Lung microvascular endothelial cell (primary cell): ENCODE results near the gene CAT. TPM values are rescaled to one million over a fixed set of nuclear protein-coding genes. Genes with fewer than 3 reads are reported as not detected.

Experiments used
- DNase-seq, 2 donors: peaks; one replicate each; pipeline versions ENCODE4 v3.0.0 to v3.0.0-alpha.2; 2010; ENCODE audit warnings: low read depth in 2 of 2
- total RNA-seq: library from RNA; depleted of rRNA; stranded (reverse); fragments of >200 nt; gene quantifications from 2 replicates; pipeline ENCODE4 v1.2.1, GENCODE V29; 2014

The CAT gene
- total RNA-seq, 1 donor from 2014 or later, result 28.2 TPM

DNA sequence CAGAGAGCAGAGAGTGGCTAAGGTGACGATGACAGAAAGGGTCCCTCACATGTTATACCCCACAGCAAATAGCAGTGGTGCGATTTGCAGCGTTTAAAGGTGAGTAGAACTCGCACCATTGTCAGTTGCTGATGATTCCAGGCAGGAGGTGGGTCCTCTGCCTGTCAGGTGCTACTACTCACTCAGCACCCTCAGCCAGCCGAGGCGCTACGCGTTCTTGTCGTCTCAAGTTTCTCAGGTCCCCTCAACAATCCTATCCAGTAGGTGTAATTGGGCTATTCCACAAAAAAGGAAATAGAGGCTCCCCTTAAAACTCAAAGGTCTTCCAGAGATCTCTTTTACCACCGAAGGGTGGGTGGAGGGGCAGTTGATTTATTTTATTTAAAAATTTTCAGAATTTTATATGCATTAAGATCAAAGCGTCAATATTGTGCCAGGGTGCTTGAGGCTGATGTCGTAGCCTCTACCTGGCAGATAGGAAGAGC, 56.5 kb downstream of the CAT start:
- DNase-seq, result no peak

DNA sequence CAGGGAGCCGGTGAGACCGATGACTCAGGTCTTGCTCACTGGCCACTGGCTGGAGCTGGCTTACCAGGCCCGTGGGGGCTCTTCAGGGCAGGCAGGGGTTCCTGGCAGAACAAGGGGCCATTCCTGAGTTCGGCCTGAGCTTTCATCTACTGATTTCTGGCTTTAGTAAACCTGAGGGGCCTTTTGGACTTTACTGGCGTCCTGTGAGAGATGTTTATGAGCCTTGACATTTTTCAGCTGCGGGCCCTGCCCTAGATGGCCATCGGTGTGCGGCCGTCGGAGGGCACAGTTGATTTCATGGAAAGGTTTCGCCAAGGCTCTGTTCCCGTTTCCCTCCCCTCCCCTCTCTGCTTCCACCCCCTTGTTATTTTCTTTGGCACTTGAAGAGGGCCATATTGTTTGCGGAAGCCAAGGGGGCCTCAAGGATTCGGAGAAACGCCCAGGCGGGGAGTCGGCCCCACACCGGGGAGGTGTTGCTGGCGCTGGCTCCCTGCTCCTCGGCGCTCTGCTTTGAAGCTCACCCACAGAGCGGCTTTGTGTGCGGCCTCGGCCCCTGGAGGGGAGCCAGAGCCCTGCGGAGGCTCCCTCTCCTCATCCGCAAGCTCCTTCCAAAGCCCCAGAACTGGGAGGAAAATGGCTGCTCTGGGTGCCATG, 57.1 kb downstream of the CAT start:
- DNase-seq, result no peak

DNA sequence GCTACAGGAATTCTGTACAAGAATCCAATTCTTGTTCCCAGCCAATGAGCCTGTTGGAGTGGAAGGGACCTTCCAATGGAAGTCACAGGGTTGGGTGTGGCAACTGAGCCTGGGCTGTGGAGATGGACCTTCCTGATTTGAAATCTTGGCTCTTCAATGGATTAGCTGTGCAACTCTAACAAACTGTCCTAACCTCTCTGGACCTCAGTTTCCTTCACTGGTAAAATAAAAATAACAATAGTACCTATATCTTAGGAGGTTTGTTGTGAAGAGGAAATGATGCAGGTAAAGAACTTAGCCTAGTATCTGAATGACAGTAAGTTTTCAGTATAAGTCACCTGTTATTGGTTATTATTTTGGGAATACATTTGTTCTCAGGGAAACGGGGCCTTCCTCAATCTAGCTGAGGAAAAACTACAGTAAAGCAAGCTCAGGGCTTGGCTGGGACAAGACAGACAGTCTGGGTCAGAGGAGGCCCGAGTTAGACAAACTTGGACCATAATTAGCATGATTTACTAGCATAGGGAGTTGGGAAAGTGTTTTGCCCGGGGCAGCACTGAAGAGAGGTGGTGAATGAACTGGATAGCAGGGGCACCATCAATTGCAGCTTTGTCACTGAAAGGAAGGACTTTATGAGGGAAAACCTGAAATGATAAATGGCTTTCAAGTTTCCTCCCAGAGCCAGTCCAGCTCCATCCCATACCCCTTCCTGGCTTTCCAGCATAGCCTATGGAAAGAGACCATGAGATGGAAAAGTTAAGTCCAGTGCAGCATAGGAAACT, 61.2 kb downstream of the CAT start:
- no peak for DNase-seq

DNA sequence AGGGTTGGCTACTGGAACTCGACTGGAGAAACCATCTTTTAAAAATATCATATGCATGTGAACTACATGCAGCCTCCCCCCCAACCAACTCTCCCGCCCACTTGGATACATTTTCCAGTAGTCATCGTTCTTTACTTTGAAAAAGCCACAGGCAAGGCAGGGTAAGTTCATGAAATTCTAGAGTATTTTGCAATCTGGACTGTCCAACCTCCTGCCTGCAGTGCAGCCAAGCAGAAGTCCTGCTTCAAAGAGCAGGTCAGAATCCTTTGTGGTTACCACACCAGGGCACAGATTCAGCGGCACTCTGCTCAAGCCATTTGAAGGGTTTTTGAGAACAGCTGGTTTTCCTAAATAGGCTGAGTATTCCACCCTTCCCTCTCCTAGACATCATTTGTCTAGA, 62.8 kb downstream of the CAT start:
- DNase-seq, result no peak

DNA sequence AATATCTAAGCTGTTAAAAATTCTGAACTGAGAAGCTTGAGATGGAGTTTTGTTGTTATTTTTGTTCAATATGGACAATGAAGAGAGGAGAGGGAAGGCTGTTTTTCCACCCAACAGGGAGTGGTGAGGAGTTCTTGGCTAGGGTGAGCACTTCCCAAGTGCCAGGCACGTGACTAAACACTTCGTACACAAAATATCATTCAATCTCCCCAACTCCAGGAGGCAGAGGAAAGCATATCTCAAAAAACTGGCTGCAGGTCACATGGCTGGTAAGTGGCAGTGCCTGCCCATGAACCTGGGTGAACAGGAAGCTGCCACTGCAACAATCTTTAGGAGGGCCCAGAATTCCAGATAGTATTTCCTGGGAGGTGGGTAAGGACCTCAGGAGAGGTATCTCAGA, 63.2 kb downstream of the CAT start:
- DNase-seq, result no peak

DNA sequence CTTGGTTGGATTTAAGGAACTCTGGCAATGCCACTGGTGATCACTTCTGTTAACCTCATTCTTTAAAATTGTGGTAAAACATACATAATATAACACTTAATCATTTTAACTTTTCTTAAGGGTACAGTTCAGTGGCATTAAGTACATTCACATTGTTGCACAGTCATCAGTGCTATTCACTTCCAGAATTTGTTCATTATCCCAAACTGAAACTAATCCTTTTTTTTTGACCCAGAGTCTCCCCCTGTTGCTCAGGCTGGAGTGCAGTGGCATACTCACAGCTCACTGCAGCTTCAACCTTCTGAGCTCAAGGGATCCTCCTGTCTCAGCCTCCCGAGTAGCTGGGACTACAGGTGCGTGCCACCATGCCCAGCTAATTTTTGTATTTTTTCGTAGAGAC, 64.2 kb downstream of the CAT start:
- DNase-seq, result no peak

DNA sequence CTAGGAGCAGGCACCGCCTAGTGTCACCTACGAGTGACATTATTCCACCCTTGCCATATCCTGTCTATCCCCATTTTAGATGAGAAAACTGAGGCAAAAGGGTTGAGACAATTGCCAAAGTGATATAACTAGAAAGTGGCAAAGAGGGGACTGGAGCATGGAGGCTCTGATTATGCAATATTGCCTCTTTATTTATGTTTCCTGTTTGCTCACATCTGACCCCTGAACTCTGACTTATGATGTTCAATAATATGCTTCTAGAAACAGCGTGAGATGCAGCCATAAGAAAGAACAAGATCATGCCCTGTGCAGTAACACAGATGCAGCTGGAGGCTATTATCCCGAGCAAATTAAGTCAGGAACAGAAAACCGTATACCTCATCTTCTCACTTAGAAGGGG, 67.1 kb downstream of the CAT start:
- no peak for DNase-seq

DNA sequence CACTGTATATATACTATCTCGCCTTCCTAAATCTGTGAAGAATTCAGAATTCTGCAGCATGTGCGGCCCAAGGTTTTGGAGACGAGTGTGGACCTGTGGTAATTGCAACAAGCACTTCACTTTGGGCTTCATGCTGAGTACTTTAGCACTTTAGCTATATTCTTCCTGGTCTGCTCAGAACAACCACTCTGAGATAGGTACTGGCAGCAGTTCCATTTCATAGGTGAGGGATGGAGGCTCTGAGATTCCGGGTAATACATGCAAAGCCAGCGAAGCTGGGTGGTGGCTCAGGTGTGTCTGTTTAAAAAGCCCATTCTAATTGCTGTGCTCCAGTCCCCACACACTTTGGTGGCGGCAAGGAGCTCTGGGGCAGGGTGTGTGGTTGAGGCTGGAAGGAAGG, 68.4 kb downstream of the CAT start:
- DNase-seq, result no peak

DNA sequence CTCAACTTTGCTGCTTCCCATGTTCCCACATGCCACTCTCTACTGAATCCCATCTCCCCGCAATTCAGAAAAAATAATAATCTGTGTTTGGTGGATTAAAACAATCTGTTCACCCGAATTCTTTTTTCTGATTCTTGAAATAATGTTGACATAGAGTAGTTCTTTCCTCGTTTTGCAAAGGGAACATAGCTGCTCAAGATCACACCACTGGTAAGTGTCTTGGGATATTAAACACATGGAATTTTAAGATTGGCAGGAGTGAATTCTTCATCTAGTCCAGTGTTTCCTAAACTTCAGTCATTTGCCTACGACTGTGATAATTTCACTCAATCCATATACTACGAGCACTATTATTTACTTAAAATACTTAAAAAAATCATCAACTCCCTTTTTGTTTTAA, 68.9 kb downstream of the CAT start:
- no peak for DNase-seq

DNA sequence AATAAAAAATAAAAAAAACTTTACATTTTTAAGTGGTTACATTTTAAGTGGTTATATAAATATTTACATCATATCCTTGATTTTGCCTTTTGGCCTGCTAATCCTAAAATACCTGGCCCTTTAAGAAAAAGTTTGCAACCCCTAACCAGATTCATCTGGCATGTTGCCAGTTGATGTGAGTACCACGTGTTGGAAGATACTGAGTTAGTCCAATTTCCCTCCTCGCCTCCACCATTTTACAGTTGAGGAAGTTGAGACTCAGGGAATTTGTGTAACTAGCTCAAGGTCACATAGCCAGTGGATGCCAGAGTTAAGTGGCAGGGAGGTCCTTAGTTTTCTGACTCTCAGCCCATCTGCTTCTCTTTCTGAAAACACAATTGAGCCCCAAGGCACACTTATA, 69.8 kb downstream of the CAT start:
- DNase-seq, result no peak

DNA sequence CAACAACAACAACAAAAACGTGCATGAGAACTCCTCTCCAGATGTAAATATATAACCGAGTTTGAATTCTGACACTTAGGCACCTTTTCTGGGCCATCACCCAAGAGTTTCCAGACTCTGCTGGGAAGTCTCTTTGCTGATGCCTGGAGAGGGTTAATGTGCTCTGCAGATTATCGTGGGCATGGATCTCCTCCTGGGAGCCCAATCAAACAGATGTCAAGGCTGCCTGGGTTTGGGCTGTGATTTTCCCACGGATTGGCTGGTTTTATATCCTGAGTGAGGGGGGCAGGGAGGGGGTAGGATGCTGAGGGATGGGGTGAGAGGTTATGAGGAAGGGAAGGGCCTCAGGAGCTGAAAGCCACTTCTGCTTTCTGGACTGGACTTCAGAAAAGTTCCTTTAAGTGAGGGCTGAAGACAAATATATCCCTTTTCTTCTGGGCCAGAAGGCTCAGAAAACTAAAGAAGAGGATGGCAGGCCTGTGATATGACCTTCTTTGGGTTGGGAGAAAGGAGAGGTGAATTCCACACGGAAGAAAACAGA, 70.7 kb downstream of the CAT start:
- DNase-seq, result no peak

DNA sequence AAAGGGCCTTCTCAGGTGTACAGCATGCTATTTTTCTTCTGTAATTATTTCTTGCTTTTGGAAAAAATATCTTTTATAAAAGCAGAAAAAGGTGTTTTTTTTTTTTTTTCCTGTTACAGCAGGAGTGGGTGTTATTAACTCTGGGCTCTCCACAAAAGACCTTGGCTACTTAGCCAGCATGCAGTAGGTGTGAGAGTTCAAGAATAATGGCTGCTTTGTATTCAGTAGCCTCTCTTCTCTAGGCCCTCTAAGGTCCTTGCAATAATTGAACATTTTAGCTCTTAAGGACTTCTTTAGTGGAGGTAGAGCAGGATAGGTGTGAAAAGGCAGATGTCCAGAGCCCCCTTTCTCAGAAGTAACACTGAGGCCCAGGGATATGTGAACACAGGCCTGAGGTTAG, 71.5 kb downstream of the CAT start:
- DNase-seq, result no peak

DNA sequence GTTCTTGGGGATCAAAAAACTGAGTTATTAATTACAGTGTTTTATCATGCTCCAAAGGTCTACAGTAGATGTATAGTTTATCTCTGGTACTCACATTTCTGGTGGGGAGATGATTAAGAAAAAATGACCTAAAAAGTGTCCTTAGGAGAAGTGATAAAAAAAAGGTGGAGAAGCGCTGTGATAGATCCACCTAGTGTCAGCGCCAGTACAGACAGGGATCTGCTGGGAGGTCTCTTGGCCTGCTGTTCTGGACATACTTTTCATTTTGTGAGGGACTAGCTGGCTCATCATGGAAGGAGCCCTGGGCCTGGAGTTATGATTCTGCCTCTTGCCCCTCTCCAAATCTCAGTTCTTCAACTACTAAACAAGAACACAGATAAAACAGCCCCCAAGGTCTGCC, 71.9 kb downstream of the CAT start:
- no peak for DNase-seq

DNA sequence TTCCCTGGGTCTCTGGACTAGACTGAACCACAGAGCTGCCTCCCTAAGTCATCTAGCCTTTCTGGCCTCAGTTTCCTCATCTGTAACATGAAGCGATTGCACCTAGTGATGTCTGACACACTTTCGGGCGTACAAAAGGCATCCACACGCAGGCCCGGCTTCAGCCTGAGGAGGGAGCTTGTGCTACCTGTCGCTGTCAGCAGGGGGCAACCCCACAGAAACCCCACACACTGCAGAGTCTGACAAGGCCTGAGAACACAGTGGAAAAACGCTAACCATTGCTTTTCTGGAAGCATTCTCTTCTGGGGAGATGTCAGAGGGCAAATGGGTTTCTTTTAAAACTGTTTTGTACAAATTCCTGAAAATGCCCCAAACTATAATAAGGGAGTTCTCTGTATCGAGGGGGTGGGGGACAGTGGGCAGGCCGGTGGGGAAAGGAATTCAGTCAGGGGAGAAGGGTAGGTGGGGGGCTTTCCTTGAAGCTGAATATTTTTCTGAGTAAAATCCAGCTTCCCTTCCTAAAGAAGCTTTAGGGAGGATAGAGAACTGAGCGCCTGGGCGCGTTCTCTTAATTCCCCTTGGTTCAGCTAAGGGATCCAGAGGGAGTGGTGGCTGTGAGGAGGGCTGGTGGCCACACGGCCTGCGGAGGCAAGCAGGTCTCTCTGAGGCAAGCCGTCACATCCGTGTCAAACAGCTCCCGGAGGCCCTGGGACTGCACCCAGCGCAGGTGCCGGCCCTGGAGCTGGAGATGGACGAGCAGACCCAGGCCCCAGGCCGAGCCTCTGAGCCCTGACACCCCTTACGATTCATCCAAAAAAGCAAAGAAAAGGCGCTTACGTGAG, 74.3 kb downstream of the CAT start:
- peak; percentile 66 to 73 for DNase-seq

DNA sequence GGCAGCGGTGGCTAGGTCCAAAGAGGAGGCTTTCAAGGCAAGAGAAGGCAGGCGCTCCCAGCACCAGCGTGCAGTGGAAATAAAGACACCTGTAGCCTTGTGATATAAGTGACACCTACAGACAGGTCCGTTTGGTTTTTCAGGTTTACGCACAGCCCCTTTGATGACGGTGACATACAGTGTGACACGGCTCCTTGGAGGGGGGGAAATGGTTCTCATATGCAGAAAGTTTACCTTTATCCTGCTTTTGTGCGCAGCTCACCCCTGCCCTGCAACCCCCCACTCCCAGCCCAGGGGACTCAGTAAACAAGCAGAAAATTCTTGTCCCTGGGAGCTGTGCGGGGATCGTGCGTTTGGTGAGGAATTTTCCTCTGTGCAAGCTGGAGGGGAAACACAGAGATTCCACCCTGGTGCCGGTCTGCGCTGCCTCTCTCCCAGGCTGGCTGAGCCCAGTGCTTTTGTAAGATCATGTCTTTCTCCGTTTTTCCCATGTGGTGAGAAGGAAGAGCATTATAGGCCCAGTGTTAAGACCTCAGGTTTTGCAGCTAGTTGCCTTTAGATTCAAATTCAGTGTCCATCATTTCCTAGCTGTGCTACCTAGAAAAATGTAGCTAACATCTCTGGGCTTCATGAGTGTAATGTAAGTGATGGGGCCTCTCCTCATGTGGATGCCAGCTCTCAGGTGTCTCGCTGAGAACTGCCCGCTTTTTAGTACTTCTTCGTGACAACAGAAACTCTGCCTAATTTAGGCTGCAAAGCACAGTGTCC, 75.1 kb downstream of the CAT start, which contains the start of gene ELF5:
Gene ELF5 (minus strand): TSS at position 113 of the 768 bp plus-strand sequence. CDS start 8,045 bp downstream, outside the sequence.
- DNase-seq, result no peak

DNA sequence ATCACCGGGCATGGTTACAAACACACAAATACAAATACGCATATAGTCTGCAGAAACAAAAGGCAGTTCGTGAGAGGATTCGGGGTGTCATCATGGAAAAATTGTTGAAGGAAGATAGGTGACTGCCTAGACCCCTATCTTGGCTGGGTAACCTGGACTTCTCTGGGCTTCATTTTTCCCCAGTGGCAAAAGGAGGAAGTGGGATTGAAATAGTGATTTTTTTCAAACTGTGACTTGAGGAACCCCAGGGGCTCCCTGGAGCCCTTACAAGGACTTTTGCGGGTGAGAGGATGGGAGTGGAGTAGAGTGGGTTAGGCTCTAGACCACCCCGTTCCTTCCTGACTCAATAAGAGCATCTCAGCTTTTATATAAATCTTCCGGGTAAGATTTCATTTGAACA, 75.9 kb downstream of the CAT start:
- no peak for DNase-seq

DNA sequence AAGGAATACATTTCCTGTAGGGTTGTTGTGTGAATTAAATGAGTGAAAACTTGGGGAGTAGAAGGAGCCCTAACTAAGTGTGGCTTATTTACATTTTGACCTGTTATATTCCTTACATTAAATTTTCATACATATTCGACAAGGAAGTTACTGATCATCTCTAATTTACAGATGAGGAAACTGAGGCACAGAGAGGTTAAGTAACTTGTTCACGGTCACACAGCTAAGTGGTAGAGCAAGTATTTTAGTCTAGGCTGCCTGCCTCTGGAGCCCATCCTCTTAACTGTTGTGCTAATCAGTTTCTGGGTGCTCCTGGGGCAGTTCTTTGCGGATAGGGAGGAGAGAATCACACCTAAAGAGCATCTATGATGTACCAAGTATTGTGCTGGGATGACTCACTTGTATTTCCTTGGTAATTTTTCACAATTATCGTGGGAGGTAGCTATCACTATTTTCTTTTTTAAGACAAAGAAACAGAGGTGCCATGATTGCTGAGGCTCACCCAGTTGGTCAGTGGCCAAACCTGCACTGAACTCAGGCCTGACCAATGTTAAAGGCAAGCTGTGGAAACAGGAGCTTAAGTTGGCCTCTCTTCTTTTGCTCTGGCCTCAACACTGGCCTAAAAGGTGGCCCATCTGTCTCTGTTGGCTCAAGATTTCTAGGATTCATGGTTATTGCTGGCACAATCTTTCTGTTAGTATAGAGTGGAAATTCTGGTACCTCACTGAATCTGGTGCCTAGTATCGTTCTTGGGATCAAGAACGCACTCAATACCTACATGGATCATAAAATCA, 77.7 kb downstream of the CAT start:
- DNase-seq, result no peak

DNA sequence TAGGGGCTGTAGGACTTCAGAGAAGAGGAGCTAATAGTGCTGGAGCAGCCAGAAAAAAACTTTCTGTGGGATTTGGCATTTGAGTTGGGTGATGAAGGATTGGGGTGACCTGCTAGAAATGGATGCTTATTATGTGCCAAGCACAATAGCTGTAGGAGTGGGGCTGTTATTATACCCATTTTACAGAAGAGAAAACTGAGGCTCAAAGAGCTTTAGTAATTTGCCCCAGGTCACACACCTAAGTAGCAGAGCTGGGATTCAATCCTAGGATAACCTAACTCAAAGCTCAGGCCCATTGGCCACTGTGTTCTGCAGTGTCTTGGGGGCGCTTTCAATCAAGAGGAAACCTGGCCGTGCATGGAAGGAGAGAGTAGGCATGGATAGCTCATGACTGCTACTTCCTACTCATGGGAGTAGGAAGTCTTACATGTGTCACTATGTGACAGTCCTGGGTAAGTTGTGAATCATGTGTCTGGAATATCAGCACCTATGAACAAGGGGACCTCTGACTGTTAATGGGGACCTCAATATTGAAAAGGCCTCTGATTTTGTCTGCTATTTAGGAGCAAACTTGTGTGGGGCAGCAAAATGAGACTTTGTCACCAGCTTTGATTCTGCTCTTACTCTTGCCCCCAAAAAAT, 81.0 kb downstream of the CAT start:
- no peak for DNase-seq

DNA sequence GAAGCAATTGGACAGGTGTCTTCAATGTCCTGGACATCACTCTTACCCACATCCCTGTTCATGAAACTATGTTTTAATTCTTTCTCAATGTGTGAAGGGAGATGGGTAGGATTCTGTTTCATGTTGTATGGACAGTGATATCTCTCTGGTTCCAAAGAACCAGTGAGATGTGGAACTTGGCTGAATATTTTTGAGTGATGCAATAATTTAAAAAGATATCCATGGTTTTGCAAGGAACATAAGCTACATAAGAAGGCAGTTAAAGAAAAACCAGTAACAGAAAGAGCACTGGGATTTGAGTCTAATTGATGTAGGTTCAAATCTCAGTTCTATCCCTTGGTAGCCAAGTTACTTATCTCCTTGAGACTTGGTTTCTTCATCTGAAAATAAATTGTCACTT, 82.5 kb downstream of the CAT start:
- no peak for DNase-seq
